ENCODE data around the gene GALNT9. TPM values are rescaled to one million over a fixed set of nuclear protein-coding genes. Genes with fewer than 3 reads are reported as not detected.

The GALNT9 gene
- polyA plus RNA-seq, 1 of the 3 experiments (the other 2 are of a cell fraction), result not detected

DNA sequence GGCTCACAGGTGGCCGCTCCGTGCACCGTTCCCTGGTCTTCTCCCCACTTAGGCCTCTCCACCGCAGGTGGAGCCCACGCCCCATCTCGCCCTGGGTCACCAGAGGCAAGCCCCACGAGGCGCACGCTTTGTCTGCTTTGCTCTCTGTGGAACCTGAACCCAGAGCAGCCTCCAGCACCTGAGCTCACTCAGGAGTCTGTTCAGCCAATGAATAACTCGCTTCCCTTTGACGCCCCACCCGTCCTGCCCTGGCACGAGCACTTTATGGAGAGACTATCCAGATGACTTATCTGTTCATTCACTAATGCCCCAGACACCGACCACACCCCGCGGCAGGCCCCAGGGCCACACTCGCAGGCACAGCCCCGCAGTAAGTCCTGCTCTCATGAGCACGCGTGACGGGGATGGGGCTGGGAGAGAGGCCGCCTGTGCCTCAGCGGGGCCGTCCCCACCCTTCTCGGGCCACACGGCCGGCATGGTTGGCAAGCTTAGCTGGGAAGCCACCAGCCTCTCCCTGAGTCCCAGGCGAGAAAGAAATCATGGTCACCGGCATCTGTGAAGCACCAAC, 100.1 kb downstream of the GALNT9 start:
- POLR2A ChIA-PET, result no interaction called here
- no peak for TF ChIP-seq RCOR1 (IDR thresholded peaks at IDR 0.05; ENCODE audit: low read length)
- no peak for TF ChIP-seq GATA2 (CRISPR knock-in tag; IDR thresholded peaks at IDR 0.05)
- no peak for TF ChIP-seq ZBTB33 (IDR thresholded peaks at IDR 0.05; ENCODE audit: borderline replicate concordance, low read depth)
- TF ChIP-seq, protein P1, sequence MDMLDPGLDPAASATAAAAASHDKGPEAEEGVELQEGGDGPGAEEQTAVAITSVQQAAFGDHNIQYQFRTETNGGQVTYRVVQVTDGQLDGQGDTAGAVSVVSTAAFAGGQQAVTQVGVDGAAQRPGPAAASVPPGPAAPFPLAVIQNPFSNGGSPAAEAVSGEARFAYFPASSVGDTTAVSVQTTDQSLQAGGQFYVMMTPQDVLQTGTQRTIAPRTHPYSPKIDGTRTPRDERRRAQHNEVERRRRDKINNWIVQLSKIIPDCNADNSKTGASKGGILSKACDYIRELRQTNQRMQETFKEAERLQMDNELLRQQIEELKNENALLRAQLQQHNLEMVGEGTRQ (IDR thresholded peaks at IDR 0.05; ENCODE audit: borderline replicate concordance, low read depth, low read length), result no peak
- no peak for TF ChIP-seq NRF1 (IDR thresholded peaks at IDR 0.05; ENCODE audit: low read depth, low read length)
- no peak for TF ChIP-seq POLR2AphosphoS5 (IDR thresholded peaks at IDR 0.05; ENCODE audit: low read depth, low read length)
- no peak for TF ChIP-seq RAD21 (IDR thresholded peaks at IDR 0.05; ENCODE audit: low read length)
- TF ChIP-seq SMC3 (IDR thresholded peaks at IDR 0.05; ENCODE audit: low read depth, low read length), result no peak
- no peak for TF ChIP-seq MAX (IDR thresholded peaks at IDR 0.05; ENCODE audit: low read depth)
- no peak for TF ChIP-seq FOXM1 (IDR thresholded peaks at IDR 0.05; ENCODE audit: low read depth)
- no peak for TF ChIP-seq EZH2phosphoT487 (IDR thresholded peaks at IDR 0.05; ENCODE audit: borderline replicate concordance, low read depth)
- no peak for TF ChIP-seq EP300 (IDR thresholded peaks at IDR 0.05; ENCODE audit: borderline replicate concordance in 1 of 2, low read depth in 1 of 2, low read length in 1 of 2)
- no peak for TF ChIP-seq TCF12 (IDR thresholded peaks at IDR 0.05)
- TF ChIP-seq NFIC (IDR thresholded peaks at IDR 0.05; ENCODE audit: borderline replicate concordance), result no peak
- TF ChIP-seq, protein P2, sequence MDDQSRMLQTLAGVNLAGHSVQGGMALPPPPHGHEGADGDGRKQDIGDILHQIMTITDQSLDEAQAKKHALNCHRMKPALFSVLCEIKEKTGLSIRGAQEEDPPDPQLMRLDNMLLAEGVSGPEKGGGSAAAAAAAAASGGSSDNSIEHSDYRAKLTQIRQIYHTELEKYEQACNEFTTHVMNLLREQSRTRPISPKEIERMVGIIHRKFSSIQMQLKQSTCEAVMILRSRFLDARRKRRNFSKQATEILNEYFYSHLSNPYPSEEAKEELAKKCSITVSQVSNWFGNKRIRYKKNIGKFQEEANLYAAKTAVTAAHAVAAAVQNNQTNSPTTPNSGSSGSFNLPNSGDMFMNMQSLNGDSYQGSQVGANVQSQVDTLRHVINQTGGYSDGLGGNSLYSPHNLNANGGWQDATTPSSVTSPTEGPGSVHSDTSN (IDR thresholded peaks at IDR 0.05), result no peak
- TF ChIP-seq MXI1 (IDR thresholded peaks at IDR 0.05; ENCODE audit: low read depth, low read length), result no peak
- TF ChIP-seq, protein P3, sequence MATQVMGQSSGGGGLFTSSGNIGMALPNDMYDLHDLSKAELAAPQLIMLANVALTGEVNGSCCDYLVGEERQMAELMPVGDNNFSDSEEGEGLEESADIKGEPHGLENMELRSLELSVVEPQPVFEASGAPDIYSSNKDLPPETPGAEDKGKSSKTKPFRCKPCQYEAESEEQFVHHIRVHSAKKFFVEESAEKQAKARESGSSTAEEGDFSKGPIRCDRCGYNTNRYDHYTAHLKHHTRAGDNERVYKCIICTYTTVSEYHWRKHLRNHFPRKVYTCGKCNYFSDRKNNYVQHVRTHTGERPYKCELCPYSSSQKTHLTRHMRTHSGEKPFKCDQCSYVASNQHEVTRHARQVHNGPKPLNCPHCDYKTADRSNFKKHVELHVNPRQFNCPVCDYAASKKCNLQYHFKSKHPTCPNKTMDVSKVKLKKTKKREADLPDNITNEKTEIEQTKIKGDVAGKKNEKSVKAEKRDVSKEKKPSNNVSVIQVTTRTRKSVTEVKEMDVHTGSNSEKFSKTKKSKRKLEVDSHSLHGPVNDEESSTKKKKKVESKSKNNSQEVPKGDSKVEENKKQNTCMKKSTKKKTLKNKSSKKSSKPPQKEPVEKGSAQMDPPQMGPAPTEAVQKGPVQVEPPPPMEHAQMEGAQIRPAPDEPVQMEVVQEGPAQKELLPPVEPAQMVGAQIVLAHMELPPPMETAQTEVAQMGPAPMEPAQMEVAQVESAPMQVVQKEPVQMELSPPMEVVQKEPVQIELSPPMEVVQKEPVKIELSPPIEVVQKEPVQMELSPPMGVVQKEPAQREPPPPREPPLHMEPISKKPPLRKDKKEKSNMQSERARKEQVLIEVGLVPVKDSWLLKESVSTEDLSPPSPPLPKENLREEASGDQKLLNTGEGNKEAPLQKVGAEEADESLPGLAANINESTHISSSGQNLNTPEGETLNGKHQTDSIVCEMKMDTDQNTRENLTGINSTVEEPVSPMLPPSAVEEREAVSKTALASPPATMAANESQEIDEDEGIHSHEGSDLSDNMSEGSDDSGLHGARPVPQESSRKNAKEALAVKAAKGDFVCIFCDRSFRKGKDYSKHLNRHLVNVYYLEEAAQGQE (IDR thresholded peaks at IDR 0.05; ENCODE audit: low read depth, low read length), result no peak

More for the DNA sequence above, 100.1 kb downstream of the GALNT9 start:
- DNase-seq, result no peak
- CTCF ChIA-PET, result interaction anchor here (1.4 to 1.7 kb wide), 2 partner anchors 10 kb away, joined by 3 to 7 read pairs; no protein-coding TSS in a partner anchor
- H4K20me1 ChIP-seq (ENCODE audit: insufficient read depth), result no peaks in the 10 kb centered on the region
- H3K27me3 ChIP-seq (ENCODE audit: insufficient read depth), result peaks cover 40% of the 10 kb centered on the region
- H3K36me3 ChIP-seq (replicated peaks in 1 of 2; ENCODE audit: control insufficient read depth in 1 of 2, insufficient read depth in 2 of 2, low read length in 1 of 2), result no peaks in the 10 kb centered on the region
- no peak overlapping the region for H3K4me2 ChIP-seq
- 29% methylated on average over 7 of the region's 29 CpGs for WGBS (ENCODE audit: low lambda C conversion rate)
- H3K79me2 ChIP-seq (ENCODE audit: insufficient read depth), result no peaks in the 10 kb centered on the region
- no peak overlapping the region for H3K9ac ChIP-seq
- no peak overlapping the region for H3K27ac ChIP-seq (ENCODE audit: low read depth in 2 of 2, low read length in 1 of 2)
- no peaks in the 10 kb centered on the region for H3K9me2 ChIP-seq
- no peak overlapping the region for H3K4me3 ChIP-seq (ENCODE audit: low read depth in 2 of 2, low read length in 1 of 2)
- H2AFZ ChIP-seq (ENCODE audit: low read depth), result no peak overlapping the region
- no peaks in the 10 kb centered on the region for H3F3A ChIP-seq (replicated peaks; ENCODE audit: insufficient read depth)
- H3K4me1 ChIP-seq (ENCODE audit: control insufficient read depth in 1 of 2, insufficient read depth in 2 of 2, low read depth in 1 of 2, low read length in 1 of 2), result no peaks in the 10 kb centered on the region
- H3K9me3 ChIP-seq, result no peaks in the 10 kb centered on the region

Data from SK-N-SH (cell line).